C4-2B (cell line): ENCODE measurements around the gene CPNE1.
"Not testable (repeated sequence)": the region's sequence is repeated elsewhere in the genome, so short reads cannot be mapped to it uniquely, and the experiment has no call there.

Source experiments
- H3K27ac ChIP-seq: fragments of 450-650 bp; 2 replicates; pipeline ENCODE4 v1.5.1; 2017
- ZFX ChIP-seq: fragments of 450-650 bp; IDR thresholded peaks from 2 replicates; pipeline ENCODE4 v1.6.1; 2017
- TF ChIP-seq, protein P1 (sequence below): fragments of 450-650 bp; conservative IDR thresholded peaks from 2 replicates; pipeline ENCODE4 v1.5.1; 2017; ENCODE audit warnings: mild to moderate bottlenecking

The CPNE1 gene

DNA sequence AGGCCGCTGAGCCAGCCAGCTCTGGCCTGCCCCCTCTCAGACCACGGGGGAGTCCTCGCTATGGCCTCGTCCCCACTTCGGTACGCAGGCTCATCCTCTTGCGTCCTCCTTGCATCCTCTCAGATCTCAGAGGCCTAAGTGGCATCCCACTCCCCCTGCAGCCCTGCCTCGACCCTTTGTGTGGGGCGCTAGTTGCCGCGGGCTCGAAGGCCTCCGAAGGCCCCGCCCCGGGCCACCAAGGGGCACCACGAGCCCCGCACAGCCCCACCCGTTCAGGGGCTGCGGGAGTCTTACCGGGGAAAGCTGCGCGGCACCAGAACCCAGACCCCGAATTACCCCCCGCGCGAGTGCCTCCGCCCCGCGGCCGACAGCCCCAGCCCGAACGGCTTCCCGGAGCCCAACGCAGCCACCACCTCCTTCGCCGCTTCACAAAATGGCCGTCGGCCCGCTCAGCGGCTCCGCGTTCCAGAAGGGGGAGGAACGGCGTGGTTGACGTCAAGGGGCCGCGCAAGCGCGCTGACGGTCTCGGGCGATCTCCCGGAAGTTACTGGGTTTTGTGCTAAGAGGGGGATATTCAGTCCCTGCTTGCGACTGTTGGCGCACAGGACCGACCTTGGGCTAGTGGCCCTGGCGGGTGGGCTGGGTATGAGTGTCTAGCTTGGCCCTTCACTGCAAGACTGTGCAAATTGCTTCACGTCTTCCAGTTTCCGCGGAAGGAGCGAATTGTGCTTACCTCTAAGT is at the start of gene CPNE1, which contains the start of gene RBM12:
TSS of gene CPNE1 (minus strand) at position 435 of the 741 bp plus-strand sequence. CDS start 31,977 bp downstream, outside the sequence.
TSS of gene RBM12 (minus strand) at position 435 of the 741 bp plus-strand sequence. CDS start 9,578 bp downstream, outside the sequence.
- TF ChIP-seq, protein P1, sequence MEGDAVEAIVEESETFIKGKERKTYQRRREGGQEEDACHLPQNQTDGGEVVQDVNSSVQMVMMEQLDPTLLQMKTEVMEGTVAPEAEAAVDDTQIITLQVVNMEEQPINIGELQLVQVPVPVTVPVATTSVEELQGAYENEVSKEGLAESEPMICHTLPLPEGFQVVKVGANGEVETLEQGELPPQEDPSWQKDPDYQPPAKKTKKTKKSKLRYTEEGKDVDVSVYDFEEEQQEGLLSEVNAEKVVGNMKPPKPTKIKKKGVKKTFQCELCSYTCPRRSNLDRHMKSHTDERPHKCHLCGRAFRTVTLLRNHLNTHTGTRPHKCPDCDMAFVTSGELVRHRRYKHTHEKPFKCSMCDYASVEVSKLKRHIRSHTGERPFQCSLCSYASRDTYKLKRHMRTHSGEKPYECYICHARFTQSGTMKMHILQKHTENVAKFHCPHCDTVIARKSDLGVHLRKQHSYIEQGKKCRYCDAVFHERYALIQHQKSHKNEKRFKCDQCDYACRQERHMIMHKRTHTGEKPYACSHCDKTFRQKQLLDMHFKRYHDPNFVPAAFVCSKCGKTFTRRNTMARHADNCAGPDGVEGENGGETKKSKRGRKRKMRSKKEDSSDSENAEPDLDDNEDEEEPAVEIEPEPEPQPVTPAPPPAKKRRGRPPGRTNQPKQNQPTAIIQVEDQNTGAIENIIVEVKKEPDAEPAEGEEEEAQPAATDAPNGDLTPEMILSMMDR = no peak
- peak; percentile 97 for TF ChIP-seq ZFX
- H3K27ac ChIP-seq = peak within 1 kb of the TSS; percentile 97

DNA sequence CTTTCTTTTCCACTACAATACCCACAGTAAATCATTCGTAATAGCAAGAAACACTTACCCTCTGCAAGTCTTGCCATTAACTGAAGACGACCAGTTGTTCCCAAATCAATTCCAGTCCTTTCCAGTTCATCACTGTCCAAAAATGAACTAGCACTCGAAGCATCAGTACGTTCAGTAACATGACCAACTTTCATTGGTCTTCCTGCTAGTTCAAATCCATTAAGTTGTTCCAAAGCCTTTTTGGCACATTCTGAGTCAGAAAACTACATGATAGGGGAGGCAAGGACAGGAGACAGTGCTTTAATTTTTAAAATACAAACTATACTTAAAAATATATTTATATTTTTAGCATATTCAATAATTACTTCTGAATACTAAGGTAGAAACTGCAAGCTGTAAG is 49.4 kb upstream of the CPNE1 start:
- TF ChIP-seq, protein P1 = no peak
- no peak for TF ChIP-seq ZFX
- H3K27ac ChIP-seq = no peak overlapping the region

DNA sequence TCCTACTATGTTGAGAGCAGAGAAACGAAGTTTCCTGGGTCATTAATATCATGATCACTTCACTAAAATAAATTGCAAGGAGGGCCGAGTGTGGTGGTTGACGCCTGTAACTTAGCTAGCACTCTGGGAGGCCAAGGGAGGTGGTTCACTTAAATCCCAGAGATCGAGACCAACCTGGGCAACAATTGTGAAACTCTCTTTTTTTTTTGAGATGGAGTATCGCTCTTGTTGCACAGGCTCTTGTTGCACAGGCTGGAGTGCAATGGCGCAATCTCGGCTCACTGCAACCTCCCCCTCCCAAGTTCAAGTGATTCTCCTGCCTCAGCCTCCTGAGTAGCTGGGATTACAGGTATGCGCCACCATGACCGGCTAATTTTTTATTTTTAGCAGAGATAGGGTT is 48.4 kb upstream of the CPNE1 start:
- not testable (repeated sequence) for H3K27ac ChIP-seq

DNA sequence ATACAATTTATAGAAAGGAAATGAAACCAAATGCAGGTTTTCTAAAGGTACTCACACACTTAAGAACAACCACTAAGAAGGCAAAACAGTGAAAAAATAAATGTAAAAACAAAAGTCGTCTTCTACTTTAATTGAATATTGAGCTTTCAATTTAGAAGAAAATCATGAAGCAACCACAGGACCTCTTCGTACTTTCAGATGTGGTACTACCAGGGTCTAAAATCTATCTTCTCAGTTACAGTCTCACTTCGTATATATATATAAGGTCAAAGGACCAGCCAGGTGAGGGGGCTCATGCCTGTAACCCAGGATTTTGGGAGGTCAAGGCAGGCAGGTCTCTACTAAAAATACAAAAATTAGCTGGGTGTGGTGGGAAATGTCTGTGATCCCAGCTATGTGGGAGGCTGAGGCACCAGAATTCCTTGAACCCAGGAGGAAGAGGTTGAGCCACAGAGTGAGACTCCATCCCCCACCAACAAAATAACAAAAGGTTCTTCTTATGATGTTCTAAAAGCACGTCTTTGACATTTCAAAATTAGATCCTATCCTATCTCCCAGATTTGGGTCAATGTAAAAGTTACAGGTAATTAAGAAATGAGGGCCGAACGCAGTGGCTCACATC is 47.0 kb upstream of the CPNE1 start:
- H3K27ac ChIP-seq = no peak overlapping the region
- TF ChIP-seq ZFX = no peak
- TF ChIP-seq, protein P1 = no peak

DNA sequence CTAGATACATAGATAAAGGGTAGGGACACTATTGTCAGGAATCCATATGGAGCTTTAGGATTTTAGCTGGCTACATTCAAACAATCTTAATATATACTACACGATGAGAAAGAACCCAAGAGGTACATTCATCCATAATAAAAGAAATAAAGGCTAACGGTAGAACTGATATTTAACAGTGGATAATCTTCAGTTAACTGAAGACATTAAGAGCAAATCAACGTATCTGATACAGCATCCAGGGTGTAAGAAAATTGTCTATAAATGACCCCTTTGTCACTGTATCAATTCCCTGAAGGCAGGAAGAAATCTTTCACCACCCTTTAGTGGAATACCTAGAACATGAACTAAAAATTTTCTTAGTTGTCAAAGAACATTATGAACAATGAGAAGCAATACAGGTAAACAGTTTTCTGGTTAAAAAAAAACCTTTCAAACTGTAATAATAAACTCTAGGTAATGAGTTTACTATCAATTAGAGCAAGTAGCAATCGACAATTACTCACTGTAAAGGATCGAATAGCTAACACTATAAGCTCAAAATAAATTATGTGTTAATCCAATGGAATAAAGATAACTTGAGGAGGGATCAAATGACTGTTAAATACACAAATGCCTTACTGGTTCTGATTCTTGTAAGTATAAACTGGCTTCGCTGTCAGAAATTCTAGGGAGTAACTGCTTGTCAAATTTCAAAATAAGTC is 46.3 kb upstream of the CPNE1 start:
- H3K27ac ChIP-seq = no peak overlapping the region

DNA sequence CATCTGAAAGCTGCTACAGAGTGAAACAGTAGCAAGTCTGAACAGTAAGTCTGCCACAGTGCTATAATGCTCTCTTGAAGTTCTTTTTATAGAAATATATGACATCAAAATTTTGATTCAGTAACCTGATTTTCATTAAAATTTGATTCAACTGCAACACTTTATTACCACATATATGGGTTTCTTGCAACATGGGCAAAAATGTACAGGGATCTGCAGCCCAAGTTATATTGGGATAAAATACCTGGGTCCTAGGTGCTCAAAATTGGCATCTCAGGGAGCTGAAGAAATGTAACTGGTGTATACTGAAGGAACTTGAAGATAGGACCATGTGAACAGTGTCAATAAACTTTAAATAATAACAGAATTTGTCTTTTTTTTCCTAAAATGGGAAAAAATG is 45.3 kb upstream of the CPNE1 start:
- H3K27ac ChIP-seq = no peak overlapping the region
- TF ChIP-seq, protein P1 = no peak
- TF ChIP-seq ZFX = no peak

More for the DNA sequence above, 46.3 kb upstream of the CPNE1 start:
- TF ChIP-seq ZFX = no peak
- TF ChIP-seq, protein P1 = no peak

DNA sequence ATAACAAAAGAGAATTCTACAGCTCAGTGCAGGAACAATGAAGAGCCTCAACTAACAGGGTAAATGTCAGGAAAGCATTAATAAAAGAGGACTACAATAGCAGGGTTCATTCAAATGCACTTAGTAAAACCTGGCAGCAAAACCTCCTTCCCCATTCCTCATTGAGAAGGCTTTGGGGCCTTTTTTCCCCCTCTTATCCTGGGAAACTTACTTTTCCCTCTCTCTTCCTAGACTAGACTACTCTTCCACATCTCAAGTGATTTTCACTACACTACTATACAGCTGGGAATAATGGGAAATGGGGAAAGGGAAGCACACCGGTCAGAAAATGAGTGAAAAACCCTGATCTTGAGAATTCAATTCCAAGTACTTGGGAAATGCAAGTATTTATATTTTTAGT is 44.6 kb upstream of the CPNE1 start:
- no peak for TF ChIP-seq ZFX
- TF ChIP-seq, protein P1 = no peak
- no peak overlapping the region for H3K27ac ChIP-seq
